ENCODE measurements around the gene GFAP. TPM values are rescaled to one million over a fixed set of nuclear protein-coding genes. Genes with fewer than 3 reads are reported as not detected.
A peak's percentile ranks its signal among the peaks of the same experiment; 100 is the strongest.

GFAP gene
- total RNA-seq, result 1,000 to 10,000 TPM; 2,660 to 3,271 TPM
- 1,000 to 10,000 TPM; 2,649 to 3,418 TPM for polyA plus RNA-seq (ENCODE audit: insufficient read length in 2 of 2)
- long read RNA-seq, donor 1, full-length matches to known transcripts, result 1,302 of 1,537 reads
- long read RNA-seq, donor 1, partial matches to known transcripts, result 142 of 1,537 reads
- long read RNA-seq, donor 1, other reads (novel, unspliced or antisense), result 93 of 1,537 reads
- long read RNA-seq, donor 2, full-length matches to known transcripts, result 488 of 578 reads
- long read RNA-seq, donor 2, partial matches to known transcripts, result 62 of 578 reads
- long read RNA-seq, donor 2, other reads (novel, unspliced or antisense), result 28 of 578 reads
- long read RNA-seq, donor 3, full-length matches to known transcripts, result 907 of 1,110 reads
- long read RNA-seq, donor 3, partial matches to known transcripts, result 160 of 1,110 reads
- long read RNA-seq, donor 3, other reads (novel, unspliced or antisense), result 43 of 1,110 reads
- long read RNA-seq, donor 4, result 0 reads

DNA sequence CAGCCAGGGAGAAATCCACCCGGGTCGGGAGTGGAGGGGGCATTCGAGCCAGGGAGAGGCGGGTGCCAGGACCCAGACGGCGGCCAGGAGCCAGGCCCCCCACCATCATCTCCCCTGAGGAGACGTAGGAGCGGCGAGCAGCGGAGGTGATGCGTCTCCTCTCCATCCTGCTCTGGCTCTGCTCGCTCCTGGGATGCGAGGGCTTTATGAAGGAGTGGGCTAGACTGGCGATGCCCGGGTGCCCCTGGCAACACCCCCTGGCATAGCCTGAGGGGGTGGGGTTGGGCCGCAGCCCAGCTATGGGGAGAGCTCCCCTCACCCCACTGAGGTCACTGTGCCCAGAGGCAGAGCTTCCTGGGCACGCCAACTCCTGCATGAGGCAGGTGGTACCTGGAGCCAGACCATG is at the start of gene GFAP:
TSS of gene GFAP (minus strand) at position 180 of the 406 bp plus-strand sequence. CDS start at position 166, 14 bp downstream.
- WGBS (ENCODE audit: insufficient coverage), result 46% methylated on average over 8 of the region's 17 CpGs

DNA sequence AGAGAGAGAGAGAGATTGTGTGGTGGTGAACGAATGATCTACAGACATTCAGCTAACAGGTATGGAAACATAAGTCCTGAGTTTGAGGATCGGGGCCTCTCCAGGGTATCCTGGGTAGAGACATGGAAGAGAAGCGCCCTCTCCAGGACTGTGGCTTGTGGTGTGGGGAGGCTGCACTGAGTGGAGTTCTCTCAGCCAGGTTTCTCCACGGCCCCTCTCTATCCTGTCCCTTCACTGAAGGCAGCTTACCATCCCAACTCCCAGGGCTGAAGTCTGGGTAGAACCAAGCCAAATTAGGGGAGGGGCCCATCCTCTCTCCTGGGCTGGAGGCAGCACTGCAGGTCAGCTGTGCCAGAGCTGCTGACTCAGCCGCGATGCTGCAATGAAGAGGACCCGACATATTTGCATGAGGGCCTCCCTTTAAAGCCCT is 46.6 kb upstream of the GFAP start:
- Histone ChIP-seq H3K27me3 (ENCODE audit: control insufficient read depth, insufficient read depth, low read length) (peaks cover 14% of the 10 kb centered on the region), H3K4me3 (ENCODE audit: low read depth, low read length) (no peak overlapping the region), H3K4me1 (ENCODE audit: control insufficient read depth, insufficient read depth, low read length) (peaks cover 65% of the 10 kb centered on the region), H3K36me3 (ENCODE audit: control insufficient read depth, insufficient read depth, low read length) (peaks cover 7% of the 10 kb centered on the region), H3K27ac (ENCODE audit: low read depth, low read length) (no peak overlapping the region), H3K9me3 (ENCODE audit: control insufficient read depth, insufficient read depth, low read length) (no peaks in the 10 kb centered on the region)
- DNase-seq (ENCODE audit: low read depth in 4 of 6, low spot score in 6 of 6), result no peak
- WGBS (ENCODE audit: insufficient coverage), result 63% methylated on average over 4 of the region's 7 CpGs

More for the DNA sequence above, at the start of gene GFAP:
- H3K9me3 ChIP-seq (ENCODE audit: control insufficient read depth, insufficient read depth, low read length), result no peaks in the 10 kb centered on the region
- peaks cover 7% of the 10 kb centered on the region for H3K27me3 ChIP-seq (ENCODE audit: control insufficient read depth, insufficient read depth, low read length)
- DNase-seq (ENCODE audit: low read depth in 4 of 6, low spot score in 6 of 6), result peak in 2 of 6 donors; percentile 77 to 89
- H3K27ac ChIP-seq (ENCODE audit: low read depth, low read length), result peak within 1 kb of the TSS; percentile 86
- H3K36me3 ChIP-seq (ENCODE audit: control insufficient read depth, insufficient read depth, low read length), result peaks cover 36% of the 10 kb centered on the region
- H3K4me3 ChIP-seq (ENCODE audit: low read depth, low read length), result peak within 1 kb of the TSS; percentile 58
- H3K4me1 ChIP-seq (ENCODE audit: control insufficient read depth, insufficient read depth, low read length), result peaks cover 77% of the 10 kb centered on the region

DNA sequence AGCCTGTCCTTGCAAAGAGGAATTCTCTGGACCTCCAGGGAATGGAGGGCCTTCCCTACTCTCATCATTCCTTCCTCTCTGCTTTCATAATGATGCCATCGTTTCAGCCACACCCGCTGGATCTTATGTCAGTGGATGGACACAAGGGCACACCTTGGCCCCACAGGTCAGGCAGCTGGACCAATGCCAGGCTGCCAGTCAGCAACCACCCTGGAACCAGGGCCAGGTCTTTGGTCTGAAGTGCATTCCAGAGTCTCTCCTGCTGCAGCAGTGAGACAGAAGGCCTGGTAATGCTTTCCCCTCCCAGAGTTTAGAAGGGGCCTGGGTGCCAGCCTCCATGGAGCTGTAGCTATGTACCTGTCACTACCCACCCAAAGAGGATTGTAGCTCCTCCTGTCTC is 45.4 kb upstream of the GFAP start:
- 41% methylated on average over 2 of the region's 2 CpGs for WGBS (ENCODE audit: insufficient coverage)
- no peak overlapping the region for H3K4me3 ChIP-seq (ENCODE audit: low read depth, low read length)
- H3K27me3 ChIP-seq (ENCODE audit: control insufficient read depth, insufficient read depth, low read length), result peaks cover 3% of the 10 kb centered on the region
- H3K36me3 ChIP-seq (ENCODE audit: control insufficient read depth, insufficient read depth, low read length), result peaks cover 7% of the 10 kb centered on the region
- no peaks in the 10 kb centered on the region for H3K9me3 ChIP-seq (ENCODE audit: control insufficient read depth, insufficient read depth, low read length)
- no peak for DNase-seq (ENCODE audit: low read depth in 4 of 6, low spot score in 6 of 6)
- H3K27ac ChIP-seq (ENCODE audit: low read depth, low read length), result no peak overlapping the region
- peaks cover 68% of the 10 kb centered on the region for H3K4me1 ChIP-seq (ENCODE audit: control insufficient read depth, insufficient read depth, low read length)

DNA sequence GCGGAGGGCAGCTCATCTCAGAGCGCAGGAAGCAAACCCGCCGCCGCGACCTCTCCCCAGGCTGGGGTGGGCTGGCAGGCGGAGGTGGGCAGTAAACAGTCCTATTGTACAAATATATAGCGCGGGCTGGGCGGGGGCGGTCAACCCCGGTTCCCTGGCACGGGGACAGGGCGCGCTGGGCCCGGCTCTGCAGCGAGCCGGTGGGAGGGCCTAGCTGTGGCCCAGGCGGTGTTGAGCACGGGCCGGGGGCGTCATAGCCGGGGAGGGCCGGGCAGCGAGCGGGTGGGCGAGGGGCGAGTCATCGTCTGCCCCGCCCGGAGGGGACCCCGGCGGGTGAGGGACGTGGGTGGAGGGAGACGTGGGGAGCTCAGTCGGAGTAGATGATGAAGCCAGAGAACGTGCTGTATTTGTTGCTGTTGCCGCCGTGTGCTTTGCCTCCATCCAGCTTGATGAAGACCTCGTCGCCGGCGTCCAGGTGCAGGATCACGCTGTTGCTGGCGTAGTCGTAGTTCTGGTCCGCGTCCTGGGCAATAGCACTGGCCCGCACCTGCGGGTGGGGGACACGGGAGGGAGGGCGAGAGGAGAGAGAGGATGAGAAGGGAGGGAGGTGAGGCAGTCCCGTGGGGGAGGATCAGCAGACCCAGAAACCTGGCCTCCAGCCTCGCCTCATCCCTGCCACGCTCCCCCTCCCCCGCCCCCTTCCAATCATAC is 44.7 kb upstream of the GFAP start:
- Histone ChIP-seq H3K4me1 (ENCODE audit: control insufficient read depth, insufficient read depth, low read length) (peaks cover 65% of the 10 kb centered on the region), H3K36me3 (ENCODE audit: control insufficient read depth, insufficient read depth, low read length) (peaks cover 7% of the 10 kb centered on the region), H3K27me3 (ENCODE audit: control insufficient read depth, insufficient read depth, low read length) (no peaks in the 10 kb centered on the region), H3K9me3 (ENCODE audit: control insufficient read depth, insufficient read depth, low read length) (no peaks in the 10 kb centered on the region), H3K27ac (ENCODE audit: low read depth, low read length) (peak overlapping the region; percentile 61), H3K4me3 (ENCODE audit: low read depth, low read length) (peak overlapping the region; percentile 21)
- WGBS (ENCODE audit: insufficient coverage), result 9% methylated on average over 51 of the region's 56 CpGs
- DNase-seq (ENCODE audit: low read depth in 4 of 6, low spot score in 6 of 6), result peak in 2 of 6 donors; percentile 56 to 67

DNA sequence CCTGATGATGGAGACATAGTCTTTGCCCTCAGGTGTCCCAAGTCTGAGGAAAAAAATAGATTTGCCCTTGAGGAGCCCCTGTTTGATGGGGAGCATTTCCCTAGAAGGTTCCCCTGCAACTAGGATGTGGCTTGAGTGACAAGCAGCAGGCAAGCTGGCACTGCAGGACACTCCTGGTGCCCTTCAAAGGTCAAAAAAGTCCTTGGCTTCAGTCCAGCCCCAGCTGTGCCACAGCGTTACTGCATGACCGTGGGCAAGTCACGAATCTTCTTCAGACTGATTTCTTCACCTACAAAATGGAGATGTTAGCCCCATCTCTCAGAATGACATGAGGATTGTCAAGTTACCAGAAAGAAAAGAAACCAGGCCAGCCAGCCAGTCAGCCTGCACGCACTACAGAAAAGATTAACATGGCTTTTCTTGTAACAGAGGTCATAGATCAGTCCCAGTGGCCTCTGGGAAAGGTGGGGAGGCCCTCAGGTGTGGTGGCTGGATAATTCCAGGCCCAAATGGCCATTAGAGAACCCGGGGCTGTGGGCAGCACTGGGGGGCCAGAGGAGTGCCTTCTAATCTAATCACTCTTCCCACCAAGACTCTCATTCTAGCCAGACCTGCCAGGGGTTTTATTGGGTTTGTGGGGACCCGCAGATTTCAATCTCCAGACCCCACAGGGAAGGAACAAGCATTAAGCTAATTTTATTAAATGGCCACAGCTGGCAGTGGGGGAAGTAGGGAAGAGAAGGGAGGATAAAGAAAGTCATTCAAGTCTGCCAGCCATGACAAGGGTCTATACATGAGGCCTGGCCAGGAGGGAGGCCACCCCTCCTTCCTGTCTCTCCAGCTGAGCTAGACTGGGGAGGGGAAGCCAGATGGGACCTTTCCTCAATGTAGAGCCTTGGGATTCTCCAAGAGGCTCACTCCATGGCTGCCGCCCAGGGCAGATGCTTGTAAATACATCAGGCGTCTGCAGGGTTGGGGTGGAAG is 42.0 kb upstream of the GFAP start:
- WGBS (ENCODE audit: insufficient coverage), result 44% methylated on average over 4 of the region's 8 CpGs
- DNase-seq (ENCODE audit: low read depth in 4 of 6, low spot score in 6 of 6), result peak in 2 of 6 donors; percentile 79 to 80
- H3K27me3 ChIP-seq (ENCODE audit: control insufficient read depth, insufficient read depth, low read length), result no peaks in the 10 kb centered on the region
- peaks cover 3% of the 10 kb centered on the region for H3K36me3 ChIP-seq (ENCODE audit: control insufficient read depth, insufficient read depth, low read length)
- H3K4me1 ChIP-seq (ENCODE audit: control insufficient read depth, insufficient read depth, low read length), result peaks cover 52% of the 10 kb centered on the region
- H3K9me3 ChIP-seq (ENCODE audit: control insufficient read depth, insufficient read depth, low read length), result no peaks in the 10 kb centered on the region
- H3K27ac ChIP-seq (ENCODE audit: low read depth, low read length), result peak overlapping the region; percentile 60
- H3K4me3 ChIP-seq (ENCODE audit: low read depth, low read length), result no peak overlapping the region

DNA sequence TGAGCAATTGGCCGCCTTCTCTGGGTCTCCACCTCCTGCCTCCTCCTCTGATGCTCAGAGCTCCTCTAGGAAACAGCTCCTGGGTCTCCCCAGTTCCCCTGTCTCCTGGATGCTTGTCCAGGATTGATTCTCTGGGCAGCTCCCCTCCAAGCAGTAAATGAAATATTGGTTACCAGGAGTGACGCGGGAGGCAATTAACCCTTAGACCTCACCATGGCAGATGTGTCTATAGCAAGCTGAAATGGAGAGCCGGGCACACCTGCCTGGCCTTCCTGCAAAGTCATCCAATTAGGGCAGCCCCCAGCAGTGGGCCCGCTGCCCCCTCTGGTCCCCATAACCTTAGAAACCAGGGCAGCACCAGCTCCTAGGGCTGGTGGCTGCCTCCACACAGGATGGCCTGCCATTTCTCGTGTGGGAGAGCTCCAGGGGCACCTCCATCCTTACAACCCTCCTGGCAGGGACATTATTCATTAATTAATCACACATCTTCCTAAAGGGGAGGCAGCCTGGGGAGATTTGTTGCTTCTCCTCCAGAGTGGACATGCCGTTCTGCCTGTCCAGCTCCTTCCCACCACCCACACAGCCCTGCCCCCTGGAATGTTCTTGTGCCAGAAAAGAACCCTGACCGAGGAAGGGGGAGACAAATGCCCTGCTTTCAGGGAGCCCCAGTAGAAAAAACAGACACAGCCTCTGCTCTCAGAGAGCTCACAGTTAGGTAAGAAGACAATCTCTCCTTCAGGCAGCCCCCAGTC is 40.5 kb upstream of the GFAP start:
- peaks cover 3% of the 10 kb centered on the region for H3K36me3 ChIP-seq (ENCODE audit: control insufficient read depth, insufficient read depth, low read length)
- H3K9me3 ChIP-seq (ENCODE audit: control insufficient read depth, insufficient read depth, low read length), result no peaks in the 10 kb centered on the region
- no peak overlapping the region for H3K4me3 ChIP-seq (ENCODE audit: low read depth, low read length)
- H3K27me3 ChIP-seq (ENCODE audit: control insufficient read depth, insufficient read depth, low read length), result no peaks in the 10 kb centered on the region
- 55% methylated on average over 8 of the region's 8 CpGs for WGBS (ENCODE audit: insufficient coverage)
- H3K27ac ChIP-seq (ENCODE audit: low read depth, low read length), result no peak overlapping the region
- no peak for DNase-seq (ENCODE audit: low read depth in 4 of 6, low spot score in 6 of 6)
- H3K4me1 ChIP-seq (ENCODE audit: control insufficient read depth, insufficient read depth, low read length), result peaks cover 48% of the 10 kb centered on the region

DNA sequence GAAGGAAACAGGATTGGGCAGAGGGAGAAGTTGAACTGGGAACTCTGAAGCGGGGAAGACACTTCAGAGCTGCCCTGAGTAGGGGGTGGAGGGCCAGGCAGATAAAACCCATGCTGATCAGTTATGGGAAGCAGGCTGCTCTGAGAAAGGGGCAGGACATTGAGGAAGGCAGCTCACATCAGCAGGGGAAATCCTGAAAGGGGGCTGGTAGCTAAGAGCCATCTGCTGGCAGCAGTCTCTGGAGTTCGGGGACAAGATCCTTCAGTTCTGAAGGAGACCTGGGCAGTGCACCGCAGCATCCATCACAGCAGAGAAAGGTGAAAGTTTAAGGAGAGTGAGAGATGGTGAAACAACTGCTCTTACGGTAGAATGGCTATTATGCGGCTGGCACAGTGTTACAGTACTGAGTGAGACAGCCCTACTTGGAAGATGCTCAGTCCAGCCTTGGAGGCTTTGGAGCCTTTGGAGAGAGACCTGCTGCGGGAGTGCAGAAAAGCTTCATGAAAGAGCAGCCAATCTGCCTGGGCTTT is 37.7 kb upstream of the GFAP start:
- 49% methylated on average over 6 of the region's 6 CpGs for WGBS (ENCODE audit: insufficient coverage)
- Histone ChIP-seq H3K27me3 (ENCODE audit: control insufficient read depth, insufficient read depth, low read length) (no peaks in the 10 kb centered on the region), H3K36me3 (ENCODE audit: control insufficient read depth, insufficient read depth, low read length) (no peaks in the 10 kb centered on the region), H3K4me3 (ENCODE audit: low read depth, low read length) (no peak overlapping the region), H3K9me3 (ENCODE audit: control insufficient read depth, insufficient read depth, low read length) (no peaks in the 10 kb centered on the region), H3K27ac (ENCODE audit: low read depth, low read length) (no peak overlapping the region), H3K4me1 (ENCODE audit: control insufficient read depth, insufficient read depth, low read length) (peaks cover 33% of the 10 kb centered on the region)
- DNase-seq (ENCODE audit: low read depth in 4 of 6, low spot score in 6 of 6), result no peak

DNA sequence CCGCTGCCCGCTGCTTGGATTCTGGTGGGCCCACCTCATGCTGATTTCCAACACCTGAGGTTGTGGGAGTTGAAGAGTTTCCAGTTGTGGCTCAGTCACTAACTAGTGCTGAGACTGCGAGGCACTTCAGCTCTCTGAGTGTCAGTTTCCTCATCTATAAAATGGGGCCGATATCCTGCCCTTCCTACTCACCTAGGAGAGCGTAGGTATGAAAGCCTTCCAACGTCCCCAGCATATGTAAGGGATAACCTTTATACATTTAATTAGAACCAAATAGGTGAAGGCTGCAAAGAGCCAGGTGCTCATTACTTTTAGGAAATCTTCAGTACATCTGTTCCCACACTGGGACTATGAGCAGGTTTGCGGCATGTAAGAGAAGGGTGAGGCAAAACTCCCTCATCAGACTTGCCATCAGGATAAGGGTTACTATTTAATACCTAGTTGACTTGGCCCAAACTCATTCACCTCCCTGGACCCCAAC is 33.1 kb upstream of the GFAP start:
- H3K4me1 ChIP-seq (ENCODE audit: control insufficient read depth, insufficient read depth, low read length), result peaks cover 13% of the 10 kb centered on the region
- no CpG with 5 or more reads among the region's 7 CpGs for WGBS (ENCODE audit: insufficient coverage)
- no peaks in the 10 kb centered on the region for H3K27me3 ChIP-seq (ENCODE audit: control insufficient read depth, insufficient read depth, low read length)
- no peaks in the 10 kb centered on the region for H3K9me3 ChIP-seq (ENCODE audit: control insufficient read depth, insufficient read depth, low read length)
- H3K27ac ChIP-seq (ENCODE audit: low read depth, low read length), result no peak overlapping the region
- H3K36me3 ChIP-seq (ENCODE audit: control insufficient read depth, insufficient read depth, low read length), result no peaks in the 10 kb centered on the region
- peak overlapping the region; percentile 48 for H3K4me3 ChIP-seq (ENCODE audit: low read depth, low read length)
- no peak for DNase-seq (ENCODE audit: low read depth in 4 of 6, low spot score in 6 of 6)
